SU-DHL-6 (cell line): ENCODE results near the gene NFIC.

ENCODE experiments used
- CTCF ChIP-seq: fragments of 200-600 bp; sonication (generic); IDR thresholded peaks from one replicate; pipeline ENCODE4 v1.5.1; 2017; ENCODE audit warnings: antibody characterized with exemption, mild to moderate bottlenecking, low read length, moderate library complexity; ENCODE audit not compliant: insufficient read depth, poor library complexity, severe bottlenecking
- EZH2phosphoT487 ChIP-seq: fragments of 200-600 bp; sonication (generic), shearing (Covaris generic); conservative IDR thresholded peaks from 2 replicates; pipeline ENCODE4 v1.6.1; 2018; ENCODE audit warnings: mild to moderate bottlenecking, antibody characterized with exemption, low read length, moderate library complexity, mixed read lengths

- TF ChIP-seq CTCF (no peak), EZH2phosphoT487 (no peak)
These were observed 3.9 kb downstream of the NFIC start for GRCh38 chr19:3370214-3370720.
